A673 (cell line): ENCODE data around the gene HDAC4.

Source experiments
- CTCF ChIP-seq: fragments of 300-800, 200-600 bp; sonication (generic); conservative IDR thresholded peaks from 2 replicates; pipeline ENCODE4 v1.5.1; 2017; ENCODE audit warnings: low read depth, mild to moderate bottlenecking, antibody characterized with exemption, low read length, moderate library complexity, mixed read lengths
- EZH2 ChIP-seq: fragments of 200-600 bp; sonication (generic); IDR thresholded peaks from 2 replicates; pipeline ENCODE4 v1.6.1; 2017; ENCODE audit warnings: borderline replicate concordance, low read depth, mild to moderate bottlenecking, mixed read lengths, antibody characterized with exemption, low read length; ENCODE audit not compliant: poor library complexity, severe bottlenecking

GRCh38 chr2:239085201-239085992, 315.4 kb downstream of the HDAC4 start:
- TF ChIP-seq CTCF, result no peak
- no peak for TF ChIP-seq EZH2
